Neural progenitor cell (in vitro differentiated cells): ENCODE results near the gene ENTPD5. TPM values are rescaled to one million over a fixed set of nuclear protein-coding genes. Genes with fewer than 3 reads are reported as not detected.
"Not testable (repeated sequence)": the region's sequence is repeated elsewhere in the genome, so short reads cannot be mapped to it uniquely, and the experiment has no call there.

Source experiments
- DNase-seq: peaks from one replicate; pipeline ENCODE4 v3.0.0-alpha.2; 2016; ENCODE audit warnings: low spot score
- H2AFZ ChIP-seq: fragments of 200-600 bp; sonication (generic); replicated peaks from 2 replicates; pipeline ENCODE4 v1.6.1; 2016; ENCODE audit warnings: antibody characterized with exemption
- H3F3A ChIP-seq: fragments of 200-600 bp; sonication (generic); 2 replicates; pipeline ENCODE4 v1.6.1; 2016; ENCODE audit warnings: antibody characterized with exemption, low read depth
- H3K27ac ChIP-seq: fragments of 200-600 bp; sonication (generic); 2 replicates; pipeline ENCODE4 v1.5.1; 2016; ENCODE audit warnings: mild to moderate bottlenecking
- H3K27me3 ChIP-seq: fragments of 200-600 bp; sonication (generic); 2 replicates; pipeline ENCODE4 v1.6.1; 2016; ENCODE audit warnings: mild to moderate bottlenecking, moderate library complexity
- H3K36me3 ChIP-seq: fragments of 200-600 bp; sonication (generic); 2 replicates; pipeline ENCODE4 v1.5.1; 2016
- H3K4me1 ChIP-seq: fragments of 200-600 bp; sonication (generic); 2 replicates; pipeline ENCODE4 v1.6.1; 2016; ENCODE audit warnings: mixed run types
- H3K4me2 ChIP-seq: fragments of 200-600 bp; sonication (generic); 2 replicates; pipeline ENCODE4 v1.6.1; 2016
- H3K4me3 ChIP-seq: fragments of 200-600 bp; sonication (generic); 2 replicates; pipeline ENCODE4 v1.5.1; 2016
- H3K79me2 ChIP-seq: fragments of 200-600 bp; sonication (generic); 2 replicates; pipeline ENCODE4 v1.6.1; 2016; ENCODE audit warnings: low read depth
- H3K9ac ChIP-seq: fragments of 200-600 bp; sonication (generic); 2 replicates; pipeline ENCODE4 v1.6.1; 2016
- H3K9me3 ChIP-seq: fragments of 200-600 bp; sonication (generic); 2 replicates; pipeline ENCODE4 v1.5.1; 2016; ENCODE audit warnings: low read depth
- H4K20me1 ChIP-seq: fragments of 200-600 bp; sonication (generic); 2 replicates; pipeline ENCODE4 v1.6.1; 2016; ENCODE audit warnings: low read depth
- H3K27ac Mint-ChIP-seq: 3 replicates; pipeline ENCODE4 v1.8.0; 2021; ENCODE audit warnings: mixed read lengths
- H3K27me3 Mint-ChIP-seq: 2 replicates; pipeline ENCODE4 v1.8.0; 2022; ENCODE audit warnings: low read depth, mild to moderate bottlenecking, inconsistent platforms, moderate library complexity, mixed read lengths; ENCODE audit not compliant: insufficient read depth
- H3K36me3 Mint-ChIP-seq: 3 replicates; pipeline ENCODE4 v1.8.0; 2021; ENCODE audit warnings: mixed read lengths
- H3K4me1 Mint-ChIP-seq: 3 replicates; pipeline ENCODE4 v1.8.0; 2021; ENCODE audit warnings: mixed read lengths
- H3K4me3 Mint-ChIP-seq: 3 replicates; pipeline ENCODE4 v1.8.0; 2021; ENCODE audit warnings: mild to moderate bottlenecking, moderate library complexity, mixed read lengths
- H3K9me3 Mint-ChIP-seq: 3 replicates; pipeline ENCODE4 v1.8.0; 2020; ENCODE audit warnings: mixed read lengths
- EZH2 ChIP-seq: fragments of 200-600 bp; sonication (generic); IDR thresholded peaks from 2 replicates; pipeline ENCODE4 v1.6.1; 2017; ENCODE audit warnings: antibody characterized with exemption, mild to moderate bottlenecking, moderate library complexity
- EZH2phosphoT487 ChIP-seq: fragments of 200-600 bp; sonication (generic); IDR thresholded peaks from 2 replicates; pipeline ENCODE4 v1.6.1; 2017; ENCODE audit warnings: antibody characterized with exemption
- total RNA-seq: library from RNA; depleted of rRNA; stranded (reverse); fragments of >200 nt; gene quantifications from 2 replicates; pipeline ENCODE4 v1.2.3, GENCODE V29; 2015; ENCODE audit warnings: low replicate concordance
- TF ChIP-seq, protein P1 (sequence below): fragments of 200-600 bp; sonication (generic); IDR thresholded peaks from 2 replicates; pipeline ENCODE4 v1.5.1; 2017; ENCODE audit warnings: antibody characterized with exemption, mild to moderate bottlenecking

Gene ENTPD5
- total RNA-seq, 1 donor from 2014 or later = 13.4 TPM

DNA sequence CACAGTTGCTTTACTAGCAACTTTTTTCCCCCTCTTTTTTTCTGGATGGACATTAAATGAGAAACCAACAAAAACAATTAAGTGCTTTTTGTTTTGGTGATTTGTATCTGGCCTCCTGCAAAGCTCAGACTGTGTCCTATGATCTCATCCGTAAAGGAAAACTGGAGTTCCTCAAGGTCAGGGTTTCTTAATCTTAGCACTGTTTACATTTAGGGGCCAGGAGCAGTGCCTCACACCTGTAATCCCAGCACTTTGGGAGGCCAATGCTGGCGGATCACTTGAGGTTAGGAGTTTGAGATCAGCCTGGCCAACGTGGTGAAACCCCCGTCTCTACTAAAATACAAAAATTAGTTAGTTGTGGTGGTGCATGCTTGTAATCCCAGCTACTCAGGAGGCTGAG lies 28.0 kb downstream of the ENTPD5 start:
- no peak for TF ChIP-seq EZH2
- TF ChIP-seq, protein P1, sequence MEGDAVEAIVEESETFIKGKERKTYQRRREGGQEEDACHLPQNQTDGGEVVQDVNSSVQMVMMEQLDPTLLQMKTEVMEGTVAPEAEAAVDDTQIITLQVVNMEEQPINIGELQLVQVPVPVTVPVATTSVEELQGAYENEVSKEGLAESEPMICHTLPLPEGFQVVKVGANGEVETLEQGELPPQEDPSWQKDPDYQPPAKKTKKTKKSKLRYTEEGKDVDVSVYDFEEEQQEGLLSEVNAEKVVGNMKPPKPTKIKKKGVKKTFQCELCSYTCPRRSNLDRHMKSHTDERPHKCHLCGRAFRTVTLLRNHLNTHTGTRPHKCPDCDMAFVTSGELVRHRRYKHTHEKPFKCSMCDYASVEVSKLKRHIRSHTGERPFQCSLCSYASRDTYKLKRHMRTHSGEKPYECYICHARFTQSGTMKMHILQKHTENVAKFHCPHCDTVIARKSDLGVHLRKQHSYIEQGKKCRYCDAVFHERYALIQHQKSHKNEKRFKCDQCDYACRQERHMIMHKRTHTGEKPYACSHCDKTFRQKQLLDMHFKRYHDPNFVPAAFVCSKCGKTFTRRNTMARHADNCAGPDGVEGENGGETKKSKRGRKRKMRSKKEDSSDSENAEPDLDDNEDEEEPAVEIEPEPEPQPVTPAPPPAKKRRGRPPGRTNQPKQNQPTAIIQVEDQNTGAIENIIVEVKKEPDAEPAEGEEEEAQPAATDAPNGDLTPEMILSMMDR = no peak
- TF ChIP-seq EZH2phosphoT487 = no peak
- no peaks in the 10 kb centered on the region for H3K9me3 Mint-ChIP-seq
- no peak overlapping the region for H3K27ac Mint-ChIP-seq
- no peak overlapping the region for H3K9ac ChIP-seq
- H3K9me3 ChIP-seq = no peaks in the 10 kb centered on the region
- H3K4me3 Mint-ChIP-seq = no peak overlapping the region
- no peaks in the 10 kb centered on the region for H3K79me2 ChIP-seq
- peaks cover 2% of the 10 kb centered on the region for H3K27me3 Mint-ChIP-seq
- no peaks in the 10 kb centered on the region for H3K36me3 ChIP-seq
- H3K36me3 Mint-ChIP-seq = peaks cover 3% of the 10 kb centered on the region
- H3K27me3 ChIP-seq = no peaks in the 10 kb centered on the region
- H2AFZ ChIP-seq = no peak overlapping the region
- no peak for DNase-seq
- no peak overlapping the region for H3K4me3 ChIP-seq
- H3K4me1 Mint-ChIP-seq = no peaks in the 10 kb centered on the region
- H3K4me2 ChIP-seq = no peak overlapping the region
- H4K20me1 ChIP-seq = no peaks in the 10 kb centered on the region
- no peaks in the 10 kb centered on the region for H3F3A ChIP-seq
- no peaks in the 10 kb centered on the region for H3K4me1 ChIP-seq
- no peak overlapping the region for H3K27ac ChIP-seq

DNA sequence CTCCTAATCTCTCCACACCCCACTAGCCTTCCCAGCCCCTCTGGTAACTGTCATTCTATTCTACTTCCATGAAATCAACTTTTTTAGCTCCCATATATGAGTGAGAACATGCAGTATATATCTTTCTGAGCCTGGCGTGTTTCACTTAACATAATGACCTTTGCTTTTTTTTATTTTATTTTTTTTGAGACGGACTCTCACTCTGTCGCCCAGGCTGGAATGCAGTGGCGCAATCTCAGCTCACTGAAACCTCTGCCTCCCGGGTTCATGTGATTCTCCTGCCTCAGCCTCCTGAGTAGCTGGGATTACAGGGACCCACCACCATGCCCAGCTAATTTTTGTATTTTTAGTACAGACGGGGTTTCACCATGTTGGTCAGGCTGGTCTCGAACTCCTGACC lies 30.4 kb downstream of the ENTPD5 start:
- H3F3A ChIP-seq, H4K20me1 ChIP-seq, H3K27me3 ChIP-seq, H3K9ac ChIP-seq, H3K9me3 ChIP-seq, H3K4me1 ChIP-seq, H3K27ac Mint-ChIP-seq, H3K27me3 Mint-ChIP-seq, H3K4me2 ChIP-seq, H3K79me2 ChIP-seq, H3K4me3 Mint-ChIP-seq, H3K4me3 ChIP-seq, H3K9me3 Mint-ChIP-seq, DNase-seq, H2AFZ ChIP-seq, H3K4me1 Mint-ChIP-seq, H3K27ac ChIP-seq, H3K36me3 ChIP-seq: not testable (repeated sequence)
- peaks cover 13% of the 10 kb centered on the region for H3K36me3 Mint-ChIP-seq

DNA sequence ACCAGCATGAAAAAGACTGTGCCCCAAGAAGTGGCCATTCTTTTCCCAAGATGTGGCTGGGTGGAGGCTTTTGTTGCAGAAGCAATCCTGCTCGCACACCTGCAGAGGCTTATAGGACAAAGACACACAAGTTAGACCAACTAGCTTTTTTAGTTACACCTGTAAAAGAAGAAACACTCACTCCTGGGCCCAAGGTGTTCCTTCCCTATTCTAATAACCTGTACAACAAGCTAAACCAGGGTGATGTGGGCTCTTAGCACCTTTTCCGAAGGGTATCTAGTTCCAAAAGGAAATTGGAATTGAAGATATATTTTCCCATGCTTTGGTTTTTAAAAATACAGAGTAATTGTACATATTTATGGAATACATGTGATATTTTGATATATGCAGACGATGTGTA lies 31.0 kb downstream of the ENTPD5 start:
- no peak overlapping the region for H3K4me2 ChIP-seq
- Mint-ChIP-seq H3K4me3 (no peak overlapping the region), H3K36me3 (peaks cover 13% of the 10 kb centered on the region), H3K27ac (no peak overlapping the region), H3K27me3 (peaks cover 2% of the 10 kb centered on the region), H3K4me1 (no peaks in the 10 kb centered on the region), H3K9me3 (no peaks in the 10 kb centered on the region)
- no peaks in the 10 kb centered on the region for H3K36me3 ChIP-seq
- no peak overlapping the region for H3K27ac ChIP-seq
- no peak overlapping the region for H2AFZ ChIP-seq
- TF ChIP-seq, protein P1 = no peak
- TF ChIP-seq EZH2 (no peak), EZH2phosphoT487 (no peak)
- H3K9me3 ChIP-seq = no peaks in the 10 kb centered on the region
- no peaks in the 10 kb centered on the region for H3F3A ChIP-seq
- no peak overlapping the region for H3K9ac ChIP-seq
- no peak for DNase-seq
- no peaks in the 10 kb centered on the region for H3K79me2 ChIP-seq
- H3K27me3 ChIP-seq = no peaks in the 10 kb centered on the region
- H3K4me3 ChIP-seq = no peak overlapping the region
- no peaks in the 10 kb centered on the region for H3K4me1 ChIP-seq
- H4K20me1 ChIP-seq = no peaks in the 10 kb centered on the region

DNA sequence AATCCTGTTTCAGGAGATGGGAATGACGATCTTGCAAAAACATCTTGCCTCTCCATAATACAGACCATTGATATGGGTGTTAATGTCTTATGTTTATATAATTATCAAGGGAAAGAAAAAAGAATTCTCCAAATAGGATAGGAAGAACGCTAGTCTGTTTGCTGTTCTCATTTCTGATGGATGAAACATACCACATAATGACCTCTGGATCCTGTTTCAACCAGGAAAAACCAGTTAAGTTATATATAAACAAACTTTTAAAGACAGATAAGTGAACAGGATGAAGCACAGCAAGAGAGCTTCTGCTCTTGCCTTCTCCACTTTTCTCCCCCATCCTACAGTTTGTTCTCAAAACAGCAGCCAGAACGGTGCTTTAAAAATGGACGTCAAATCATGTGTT lies 41.2 kb downstream of the ENTPD5 start:
- no peaks in the 10 kb centered on the region for H3K4me1 ChIP-seq
- Mint-ChIP-seq H3K27ac (no peak overlapping the region), H3K27me3 (no peaks in the 10 kb centered on the region), H3K9me3 (no peaks in the 10 kb centered on the region), H3K4me3 (no peak overlapping the region), H3K4me1 (no peaks in the 10 kb centered on the region), H3K36me3 (no peaks in the 10 kb centered on the region)
- no peak overlapping the region for H3K4me3 ChIP-seq
- H2AFZ ChIP-seq = no peak overlapping the region
- H3F3A ChIP-seq = no peaks in the 10 kb centered on the region
- H3K27ac ChIP-seq = no peak overlapping the region
- no peaks in the 10 kb centered on the region for H3K27me3 ChIP-seq
- no peaks in the 10 kb centered on the region for H3K36me3 ChIP-seq
- no peak for DNase-seq
- no peaks in the 10 kb centered on the region for H3K9me3 ChIP-seq
- no peaks in the 10 kb centered on the region for H4K20me1 ChIP-seq
- TF ChIP-seq EZH2 (no peak), EZH2phosphoT487 (no peak)
- TF ChIP-seq, protein P1 = no peak
- H3K9ac ChIP-seq = no peak overlapping the region
- no peak overlapping the region for H3K4me2 ChIP-seq
- H3K79me2 ChIP-seq = no peaks in the 10 kb centered on the region
